A673 (cell line): ENCODE results near the gene SPIRE2. TPM values are rescaled to one million over a fixed set of nuclear protein-coding genes. Genes with fewer than 3 reads are reported as not detected.
"Not testable (repeated sequence)": the region's sequence is repeated elsewhere in the genome, so short reads cannot be mapped to it uniquely, and the experiment has no call there.

Experiments used
- BruUV-seq: library from RNA; stranded (reverse); fragments of 400-500 nt; replicated peaks from 2 replicates; lab custom pipeline; 2021; lab: Mats Ljungman, UMichigan
- CTCF ChIA-PET: fragments of 300-600 bp; sonication (Branson Sonifier 250); formaldehyde crosslinking; loops from one replicate; lab custom pipeline; 2022; ENCODE audit warnings: antibody characterized with exemption; lab: Charles Lee
- POLR2A ChIA-PET: fragments of 300-600 bp; sonication (Branson Sonifier 250); formaldehyde crosslinking; loops from one replicate; lab custom pipeline; 2022; ENCODE audit warnings: antibody characterized with exemption; ENCODE audit not compliant: low non-redundant PET; lab: Charles Lee
- DNase-seq: peaks from one replicate; pipeline ENCODE4 v3.0.0-alpha.2; 2015; ENCODE audit warnings: low spot score
- H3K27ac ChIP-seq: fragments of 200-600 bp; sonication (generic); 2 replicates; pipeline ENCODE4 v1.5.1; 2016; ENCODE audit warnings: mixed run types, low read depth, mild to moderate bottlenecking, mixed read lengths, antibody characterized with exemption, low read length; ENCODE audit not compliant: poor library complexity, severe bottlenecking
- H3K27me3 ChIP-seq: fragments of 200-600 bp; sonication (generic); replicated peaks from 2 replicates; pipeline ENCODE4 v1.6.1; 2017; ENCODE audit warnings: mixed run types, low read depth, mild to moderate bottlenecking, mixed read lengths, antibody characterized with exemption, low read length; ENCODE audit not compliant: insufficient read depth, poor library complexity
- H3K36me3 ChIP-seq: fragments of 200-600 bp; sonication (generic); 2 replicates; pipeline ENCODE4 v1.6.1; 2016; ENCODE audit warnings: mixed run types, mild to moderate bottlenecking, mixed read lengths, antibody characterized with exemption, low read length; ENCODE audit not compliant: insufficient read depth, poor library complexity, severe bottlenecking
- H3K4me1 ChIP-seq: fragments of 200-600 bp; sonication (generic); 2 replicates; pipeline ENCODE4 v1.6.1; 2017; ENCODE audit warnings: mixed run types, mild to moderate bottlenecking, mixed read lengths, antibody characterized with exemption, low read length; ENCODE audit not compliant: insufficient read depth, poor library complexity, severe bottlenecking
- H3K4me3 ChIP-seq: fragments of 200-600 bp; sonication (generic); 2 replicates; pipeline ENCODE4 v1.5.1; 2016; ENCODE audit warnings: low read depth, mixed run types, mild to moderate bottlenecking, mixed read lengths, low read length; ENCODE audit not compliant: poor library complexity, severe bottlenecking
- H3K9me3 ChIP-seq: fragments of 200-600 bp; sonication (generic); 2 replicates; pipeline ENCODE4 v1.6.1; 2016; ENCODE audit warnings: mixed run types, low read depth, mild to moderate bottlenecking, mixed read lengths, antibody characterized with exemption, low read length; ENCODE audit not compliant: poor library complexity, severe bottlenecking
- CTCF ChIP-seq: fragments of 300-800, 200-600 bp; sonication (generic); conservative IDR thresholded peaks from 2 replicates; pipeline ENCODE4 v1.5.1; 2017; ENCODE audit warnings: low read depth, mild to moderate bottlenecking, antibody characterized with exemption, low read length, moderate library complexity, mixed read lengths
- EZH2 ChIP-seq: fragments of 200-600 bp; sonication (generic); IDR thresholded peaks from 2 replicates; pipeline ENCODE4 v1.6.1; 2017; ENCODE audit warnings: borderline replicate concordance, low read depth, mild to moderate bottlenecking, mixed read lengths, antibody characterized with exemption, low read length; ENCODE audit not compliant: poor library complexity, severe bottlenecking
- intact Hi-C: fragments of 100-400 bp; cut with micrococcal nuclease; formaldehyde crosslinking; loops from one replicate; pipeline ENCODE4 v1.10.0; 2022; ENCODE audit not compliant: unreplicated experiment
- total RNA-seq: library from RNA; stranded (reverse); gene quantifications from 2 replicates; pipeline ENCODE4 v1.2.3, GENCODE V29; 2021

The SPIRE2 gene
- total RNA-seq, 1 experiment from 2014 or later = 18.9 TPM

GRCh38 chr16:89779909-89780305 is 48.4 kb upstream of the SPIRE2 start:
- no peak for DNase-seq
- no peak overlapping the region for H3K27ac ChIP-seq
- peaks cover 81% of the 10 kb centered on the region for H3K36me3 ChIP-seq
- no peaks in the 10 kb centered on the region for H3K9me3 ChIP-seq
- H3K4me3 ChIP-seq = no peak overlapping the region
- CTCF ChIA-PET = interaction anchor here (0.6 to 1.1 kb wide), 2 partner anchors 74 to 128 kb away, joined by 3 to 5 read pairs; no protein-coding TSS in a partner anchor
- intact Hi-C loops = no loop called here
- no peaks in the 10 kb centered on the region for H3K27me3 ChIP-seq
- H3K4me1 ChIP-seq = no peaks in the 10 kb centered on the region
- POLR2A ChIA-PET = no interaction called here
- TF ChIP-seq EZH2 (no peak), CTCF (no peak)
- no TSS peak for BruUV-seq

GRCh38 chr16:89782489-89782888 is 45.8 kb upstream of the SPIRE2 start:
- no TSS peak for BruUV-seq
- no peak for TF ChIP-seq EZH2
- no peak for TF ChIP-seq CTCF
- H3K4me3 ChIP-seq = no peak overlapping the region
- no peaks in the 10 kb centered on the region for H3K4me1 ChIP-seq
- H3K36me3 ChIP-seq = peaks cover 82% of the 10 kb centered on the region
- intact Hi-C loops = no loop called here
- POLR2A ChIA-PET = no interaction called here
- H3K27me3 ChIP-seq = no peaks in the 10 kb centered on the region
- CTCF ChIA-PET = no interaction called here
- no peaks in the 10 kb centered on the region for H3K9me3 ChIP-seq
- H3K27ac ChIP-seq = no peak overlapping the region
- no peak for DNase-seq

- H3K4me3 ChIP-seq, DNase-seq, H3K4me1 ChIP-seq, BruUV-seq, CTCF ChIA-PET, intact Hi-C loops, H3K27me3 ChIP-seq, H3K9me3 ChIP-seq, H3K27ac ChIP-seq, POLR2A ChIA-PET: not testable (repeated sequence)
- H3K36me3 ChIP-seq = peaks cover 78% of the 10 kb centered on the region
These were observed 44.3 kb upstream of the SPIRE2 start for GRCh38 chr16:89783952-89784351.

- POLR2A ChIA-PET = no interaction called here
- CTCF ChIA-PET = no interaction called here
- TF ChIP-seq EZH2 (no peak), CTCF (no peak)
- Histone ChIP-seq H3K9me3 (no peaks in the 10 kb centered on the region), H3K27ac (no peak overlapping the region), H3K36me3 (peaks cover 78% of the 10 kb centered on the region), H3K4me1 (no peaks in the 10 kb centered on the region), H3K27me3 (no peaks in the 10 kb centered on the region), H3K4me3 (no peak overlapping the region)
- BruUV-seq = no TSS peak
- no peak for DNase-seq
- intact Hi-C loops = no loop called here
These were observed 43.9 kb upstream of the SPIRE2 start for GRCh38 chr16:89784406-89784805.
